HEK293 (cell line): Measurements from ENCODE around the gene SNTN.

Experiments
- CTCF ChIA-PET: fragments of 350-600 bp; formaldehyde crosslinking; extraction: SDS; loops from one replicate; lab custom pipeline; 2021; ENCODE audit warnings: antibody characterized with exemption; lab: Yijun Ruan, JAX
- POLR2A ChIA-PET: fragments of 300-600 bp; formaldehyde crosslinking; extraction: SDS; loops from one replicate; lab custom pipeline; 2020; ENCODE audit warnings: antibody characterized with exemption, inconsistent platforms; lab: Yijun Ruan, JAX
- H3K27ac ChIP-seq: fragments of 200-500 bp; sonication (Bioruptor generic); 2 replicates; pipeline ENCODE4 v1.5.1; 2014; ENCODE audit warnings: low read depth, low read length, control low read depth, inconsistent platforms; ENCODE audit errors: extremely low read depth
- H3K36me3 ChIP-seq, 2 experiments: fragments of 200-500 bp in 1 of 2; sonication (Bioruptor generic) in 1 of 2; 1 replicate in 1 of 2; 2 replicates in 1 of 2; pipeline ENCODE4 v1.5.1; 2014 to 2017; ENCODE audit warnings: inconsistent platforms in 2 of 2, low read length in 2 of 2; ENCODE audit not compliant: control insufficient read depth in 2 of 2, insufficient read depth in 1 of 2
- H3K4me1 ChIP-seq: fragments of 200-500 bp; sonication (Bioruptor generic); 2 replicates; pipeline ENCODE4 v1.5.1; 2014; ENCODE audit warnings: mild to moderate bottlenecking, low read length, inconsistent platforms; ENCODE audit not compliant: control insufficient read depth, insufficient read depth
- H3K4me3 ChIP-seq: 2 replicates; pipeline ENCODE4 v1.5.1; 2011; ENCODE audit warnings: low read depth, mild to moderate bottlenecking, control low read depth, low read length, moderate library complexity
- H3K9me3 ChIP-seq: fragments of 200-500 bp; sonication (Bioruptor generic); 2 replicates; pipeline ENCODE4 v1.5.1; 2014; ENCODE audit warnings: low read depth, low read length, inconsistent platforms; ENCODE audit not compliant: control insufficient read depth, insufficient read depth
- BCL11A ChIP-seq: fragments of 450-650 bp; formaldehyde crosslinking; IDR thresholded peaks from 2 replicates; pipeline ENCODE4 v1.5.1; 2016; ENCODE audit warnings: low read depth, missing biosample characterization, missing genetic modification characterization
- HOXD13 ChIP-seq: sonication (generic); formaldehyde crosslinking; IDR thresholded peaks from 2 replicates; pipeline ENCODE4 v1.8.0; 2022; ENCODE audit warnings: missing genetic modification reagents, borderline replicate concordance
- KLF10 ChIP-seq: fragments of 450-650 bp; IDR thresholded peaks from 2 replicates; pipeline ENCODE4 v1.5.1; 2018; ENCODE audit warnings: missing biosample characterization, mild to moderate bottlenecking, missing genetic modification characterization
- KLF8 ChIP-seq: fragments of 450-650 bp; formaldehyde crosslinking; IDR thresholded peaks from 2 replicates; pipeline ENCODE4 v1.5.1; 2016; ENCODE audit warnings: missing biosample characterization, missing genetic modification characterization
- PRDM10 ChIP-seq: fragments of 450-650 bp; formaldehyde crosslinking; IDR thresholded peaks from 2 replicates; pipeline ENCODE4 v1.5.1; 2016; ENCODE audit warnings: missing biosample characterization, missing genetic modification characterization
- TSHZ1 ChIP-seq: fragments of 450-650 bp; formaldehyde crosslinking; IDR thresholded peaks from 2 replicates; pipeline ENCODE4 v1.5.1; 2016; ENCODE audit warnings: missing biosample characterization, missing genetic modification characterization, borderline replicate concordance
- ZNF148 ChIP-seq: fragments of 450-650 bp; formaldehyde crosslinking; IDR thresholded peaks from 2 replicates; pipeline ENCODE4 v1.5.0; 2017; ENCODE audit warnings: missing biosample characterization, missing genetic modification characterization, borderline replicate concordance
- ZNF19 ChIP-seq: fragments of 450-650 bp; formaldehyde crosslinking; IDR thresholded peaks from 2 replicates; pipeline ENCODE4; 2016; ENCODE audit warnings: missing biosample characterization, missing genetic modification characterization, low read depth
- ZNF302 ChIP-seq: fragments of 450-650 bp; formaldehyde crosslinking; IDR thresholded peaks from 2 replicates; pipeline ENCODE4 v1.5.1; 2016; ENCODE audit warnings: missing biosample characterization, missing genetic modification characterization, low read depth
- ZNF366 ChIP-seq: fragments of 450-650 bp; formaldehyde crosslinking; conservative IDR thresholded peaks from 2 replicates; pipeline ENCODE4 v1.5.1; 2016; ENCODE audit warnings: missing biosample characterization, missing genetic modification characterization
- ZNF37A ChIP-seq: fragments of 450-650 bp; IDR thresholded peaks from 2 replicates; pipeline ENCODE4 v1.5.1; 2018; ENCODE audit warnings: missing biosample characterization, missing genetic modification characterization
- ZNF561 ChIP-seq: fragments of 450-650 bp; IDR thresholded peaks from 2 replicates; pipeline ENCODE4 v1.5.1; 2018; ENCODE audit warnings: missing biosample characterization, missing genetic modification characterization, borderline replicate concordance
- ZNF571 ChIP-seq: fragments of 450-650 bp; formaldehyde crosslinking; IDR thresholded peaks from 2 replicates; pipeline ENCODE4 v1.5.0; 2017; ENCODE audit warnings: missing biosample characterization, missing genetic modification characterization
- ZNF596 ChIP-seq: fragments of 450-650 bp; IDR thresholded peaks from 2 replicates; pipeline ENCODE4 v1.5.0; 2018; ENCODE audit warnings: missing biosample characterization, mild to moderate bottlenecking, missing genetic modification characterization, moderate library complexity
- ZNF785 ChIP-seq: fragments of 450-650 bp; formaldehyde crosslinking; IDR thresholded peaks from 2 replicates; pipeline ENCODE4 v1.5.1; 2016; ENCODE audit warnings: missing biosample characterization, missing genetic modification characterization
- ZNF843 ChIP-seq: fragments of 450-650 bp; formaldehyde crosslinking; IDR thresholded peaks from 2 replicates; pipeline ENCODE4 v1.5.1; 2016; ENCODE audit warnings: missing biosample characterization, missing genetic modification characterization

The SNTN gene

GRCh38 chr3:63707731-63708130 is 55.3 kb downstream of the SNTN start (continued):
- no peak for TF ChIP-seq KLF10 (tag by site-specific recombination)
- TF ChIP-seq BCL11A (tag by site-specific recombination), result no peak
- TF ChIP-seq ZNF571 (tag by site-specific recombination), result no peak

- TF ChIP-seq ZNF561 (tag by site-specific recombination), result no peak
- no peak for TF ChIP-seq ZNF785 (tag by site-specific recombination)
- no peak for TF ChIP-seq KLF8 (tag by site-specific recombination)
- no peak for TF ChIP-seq PRDM10 (tag by site-specific recombination)
- no peak for TF ChIP-seq ZNF302 (tag by site-specific recombination)
- no peak for TF ChIP-seq TSHZ1 (tag by site-specific recombination)
- no peak for TF ChIP-seq ZNF148
- TF ChIP-seq ZNF366, result no peak
- TF ChIP-seq ZNF37A (tag by site-specific recombination), result no peak
- no peak for TF ChIP-seq ZNF843 (tag by site-specific recombination)
- no peak for TF ChIP-seq HOXD13
- TF ChIP-seq ZNF596 (tag by site-specific recombination), result no peak
- no peak for TF ChIP-seq ZNF19 (tag by site-specific recombination)
Observed at GRCh38 chr3:63709576-63709975, 57.1 kb downstream of the SNTN start.

More at GRCh38 chr3:63709576-63709975, 57.1 kb downstream of the SNTN start:
- POLR2A ChIA-PET, result no interaction called here
- H3K27ac ChIP-seq, result no peak overlapping the region
- H3K4me1 ChIP-seq, result no peaks in the 10 kb centered on the region
- H3K9me3 ChIP-seq, result no peaks in the 10 kb centered on the region
- CTCF ChIA-PET, result no interaction called here
- H3K4me3 ChIP-seq, result no peak overlapping the region
- no peaks in the 10 kb centered on the region for H3K36me3 ChIP-seq
